ENCODE data around the gene RAD51B.

DNA sequence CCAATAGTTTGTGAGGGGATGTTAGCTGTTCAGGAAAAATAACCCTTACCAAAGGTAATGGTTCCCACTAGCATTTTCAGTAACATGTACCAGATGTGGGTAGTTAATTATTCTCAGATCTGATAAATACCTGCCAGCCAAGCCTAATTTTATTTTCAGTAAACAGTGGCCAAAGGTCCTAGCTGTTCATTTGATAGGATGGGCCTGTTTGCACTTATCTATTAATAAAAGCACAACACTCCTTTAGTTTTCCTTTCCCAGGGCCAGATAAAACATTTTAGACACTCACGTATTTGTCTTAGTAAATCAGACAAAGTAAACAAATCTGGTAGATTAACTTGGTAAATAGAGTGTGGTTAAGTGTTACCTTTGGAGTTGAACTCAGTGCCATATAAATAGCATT is 345.1 kb downstream of the RAD51B start:
- TF ChIP-seq, protein P1, sequence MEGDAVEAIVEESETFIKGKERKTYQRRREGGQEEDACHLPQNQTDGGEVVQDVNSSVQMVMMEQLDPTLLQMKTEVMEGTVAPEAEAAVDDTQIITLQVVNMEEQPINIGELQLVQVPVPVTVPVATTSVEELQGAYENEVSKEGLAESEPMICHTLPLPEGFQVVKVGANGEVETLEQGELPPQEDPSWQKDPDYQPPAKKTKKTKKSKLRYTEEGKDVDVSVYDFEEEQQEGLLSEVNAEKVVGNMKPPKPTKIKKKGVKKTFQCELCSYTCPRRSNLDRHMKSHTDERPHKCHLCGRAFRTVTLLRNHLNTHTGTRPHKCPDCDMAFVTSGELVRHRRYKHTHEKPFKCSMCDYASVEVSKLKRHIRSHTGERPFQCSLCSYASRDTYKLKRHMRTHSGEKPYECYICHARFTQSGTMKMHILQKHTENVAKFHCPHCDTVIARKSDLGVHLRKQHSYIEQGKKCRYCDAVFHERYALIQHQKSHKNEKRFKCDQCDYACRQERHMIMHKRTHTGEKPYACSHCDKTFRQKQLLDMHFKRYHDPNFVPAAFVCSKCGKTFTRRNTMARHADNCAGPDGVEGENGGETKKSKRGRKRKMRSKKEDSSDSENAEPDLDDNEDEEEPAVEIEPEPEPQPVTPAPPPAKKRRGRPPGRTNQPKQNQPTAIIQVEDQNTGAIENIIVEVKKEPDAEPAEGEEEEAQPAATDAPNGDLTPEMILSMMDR (IDR thresholded peaks at IDR 0.05): no peak
- no peak for TF ChIP-seq POLR2AphosphoS5 (IDR thresholded peaks at IDR 0.05)
